CD4-positive, alpha-beta T cell treated with Interleukin-1 beta for 1 hour (primary cell): ENCODE data around the gene EVC.
"Not testable (repeated sequence)": the region's sequence is repeated elsewhere in the genome, so short reads cannot be mapped to it uniquely, and the experiment has no call there.

ENCODE experiments used
- DNase-seq, 2 donors: peaks; one replicate each; pipeline ENCODE4 v3.0.0-alpha.2; 2020 to 2022

Gene EVC

DNA sequence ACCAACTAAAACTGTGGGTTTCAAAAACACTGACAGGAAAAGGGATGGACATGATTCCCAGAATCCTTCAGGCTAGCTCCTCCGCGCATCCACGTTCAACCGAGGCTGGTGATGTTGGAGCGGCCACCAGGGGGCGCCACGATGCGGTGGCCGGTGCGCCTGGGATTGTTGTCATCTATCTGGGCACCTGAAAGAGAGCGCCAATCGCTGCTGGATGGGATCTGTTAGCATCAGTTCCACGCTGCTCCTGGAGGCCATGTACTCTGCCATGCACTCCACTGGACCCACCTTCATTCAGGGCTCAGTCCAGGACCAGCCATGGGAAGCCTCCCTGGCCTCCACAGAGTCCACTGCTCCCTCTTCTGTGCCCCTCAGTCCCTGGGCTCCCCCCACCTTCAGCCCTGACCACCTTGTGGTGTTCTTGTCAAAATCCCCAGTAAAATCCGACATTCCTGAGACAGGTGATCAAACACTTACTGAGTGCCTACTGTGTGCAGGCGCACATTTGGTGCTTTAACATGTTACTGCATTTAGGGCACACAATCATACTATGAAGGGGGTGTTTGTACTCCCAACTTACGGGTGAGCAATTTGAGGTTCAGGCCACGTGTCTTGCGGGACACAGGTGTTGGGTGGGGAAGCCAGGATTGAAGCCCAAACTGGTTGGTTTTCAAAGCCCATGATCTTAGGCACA lies 110.8 kb downstream of the EVC start:
- DNase-seq = no peak

DNA sequence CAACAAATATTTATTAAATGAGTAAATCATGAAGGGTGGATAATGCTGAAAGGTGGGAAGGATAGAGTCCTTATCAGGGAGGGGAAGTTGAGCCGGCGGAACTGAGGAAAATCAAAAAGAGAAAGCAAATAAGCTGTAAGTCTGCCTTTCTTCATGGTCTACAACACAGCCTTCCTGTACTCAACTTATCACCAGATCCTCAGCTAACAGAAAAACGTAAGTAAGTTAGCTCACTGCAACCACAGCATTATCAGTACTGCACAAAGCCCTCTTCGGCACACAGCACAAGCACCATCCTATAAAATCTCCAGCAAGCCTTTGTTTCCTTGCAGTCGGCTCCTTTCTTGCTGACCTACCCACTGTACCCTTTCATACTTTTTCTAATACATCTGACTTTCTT lies 111.6 kb downstream of the EVC start:
- no peak for DNase-seq

- DNase-seq = no peak
These were observed 112.7 kb downstream of the EVC start for GRCh38 chr4:5823542-5824211.

GRCh38 chr4:5824227-5824626 lies 113.2 kb downstream of the EVC start:
- no peak for DNase-seq

DNA sequence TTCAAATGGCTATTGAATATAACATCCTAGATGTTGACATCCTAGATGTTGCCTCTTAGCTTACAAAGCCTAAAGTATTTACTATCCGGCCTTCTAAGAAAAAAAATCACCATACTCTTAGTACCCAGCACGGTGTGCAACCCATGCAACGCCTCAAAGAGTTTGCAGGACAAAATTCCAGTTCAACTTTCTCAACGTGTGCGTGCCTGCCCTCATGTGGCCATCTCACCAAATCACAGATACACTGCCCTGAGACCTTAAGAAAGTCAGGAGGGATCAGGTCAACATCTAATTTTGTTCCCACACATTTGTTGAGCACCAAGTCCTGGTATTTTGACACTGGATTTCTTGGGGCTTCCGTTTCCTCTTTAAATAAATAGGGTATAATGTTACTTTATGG lies 113.6 kb downstream of the EVC start:
- DNase-seq = no peak

DNA sequence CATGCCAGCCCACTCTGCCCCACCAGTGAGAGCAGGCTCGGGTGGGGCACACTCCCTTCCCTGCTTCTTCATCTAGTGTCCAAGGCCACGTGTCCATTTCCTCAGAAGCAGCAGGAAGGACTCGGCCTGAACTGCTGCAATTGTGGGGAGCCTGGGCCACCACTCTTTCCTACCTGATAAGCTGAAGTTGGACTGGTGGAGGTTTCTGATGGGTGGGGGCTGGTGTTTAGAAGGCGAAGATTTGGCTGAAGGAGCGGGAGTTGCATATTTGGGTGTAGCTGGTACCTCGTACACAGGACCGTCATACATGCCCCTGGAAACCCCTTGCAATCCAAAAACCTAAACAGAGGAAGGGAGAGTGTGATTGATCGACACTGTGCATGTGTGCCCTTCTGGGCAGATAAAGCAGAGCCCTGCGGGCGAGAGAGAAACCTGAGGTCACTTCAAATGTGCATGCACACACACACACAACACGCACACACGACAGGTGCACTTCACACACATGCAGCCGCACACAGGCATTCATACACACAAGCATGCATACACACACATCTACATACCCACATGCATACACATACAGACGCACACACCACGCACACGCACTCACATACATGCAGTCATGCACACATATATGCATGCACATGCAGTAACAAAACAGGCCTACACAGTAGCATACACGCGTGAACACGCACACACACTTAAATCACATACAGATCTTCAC lies 114.5 kb downstream of the EVC start:
- no peak for DNase-seq

DNA sequence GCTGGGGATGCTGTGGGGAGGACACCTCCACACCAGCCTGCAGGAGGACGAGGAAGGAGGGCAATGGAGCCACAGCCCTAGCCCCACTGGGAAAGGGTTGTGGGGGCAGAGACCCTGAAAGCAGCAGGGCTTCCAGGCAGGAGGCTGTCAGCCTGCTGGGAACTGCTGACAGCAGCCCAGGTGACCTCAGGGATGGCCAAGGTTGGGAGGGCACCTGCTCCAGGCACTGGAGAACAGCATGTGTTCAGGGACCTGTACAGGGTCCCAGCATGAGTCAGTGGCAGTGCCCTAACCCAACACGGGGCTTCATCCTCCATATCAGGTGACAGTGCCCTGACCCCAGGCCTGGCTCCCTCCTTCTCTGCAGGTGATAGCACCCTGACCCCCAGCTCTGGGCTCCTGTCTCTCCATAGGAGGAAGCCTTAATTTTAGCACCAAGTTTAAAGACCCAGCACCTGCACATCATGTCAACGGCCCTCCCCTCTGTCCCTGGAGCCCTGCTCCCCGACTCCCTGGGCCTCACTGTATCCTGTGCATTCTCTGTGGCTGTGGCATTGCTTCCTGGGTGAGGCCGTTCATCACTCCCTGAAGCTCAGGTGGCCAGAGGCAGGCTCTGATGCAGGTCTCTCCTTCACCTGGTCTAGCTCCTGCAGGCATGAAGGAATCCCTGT lies 115.6 kb downstream of the EVC start:
- DNase-seq = no peak

- DNase-seq = no peak
These were observed 116.4 kb downstream of the EVC start for GRCh38 chr4:5827108-5828004.

DNA sequence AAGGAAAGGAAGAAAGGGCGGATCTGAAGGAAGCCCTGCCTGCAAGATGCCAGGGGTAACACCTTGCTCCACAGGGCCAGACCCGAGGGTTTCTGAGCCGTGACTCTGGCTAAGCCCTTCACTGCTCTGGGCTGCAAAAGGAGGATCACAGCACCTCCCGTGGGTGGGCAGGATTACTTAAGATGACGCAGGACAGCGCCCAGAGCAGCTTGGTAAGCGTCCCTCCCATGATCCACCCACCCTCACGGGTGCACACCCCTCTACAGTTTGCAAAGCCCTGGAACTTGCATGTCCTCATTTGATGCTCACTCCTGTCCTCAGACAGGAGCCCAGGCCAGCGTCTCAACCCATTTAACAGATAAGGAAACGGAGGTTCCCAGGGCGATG lies 117.0 kb downstream of the EVC start:
- DNase-seq = no peak

DNA sequence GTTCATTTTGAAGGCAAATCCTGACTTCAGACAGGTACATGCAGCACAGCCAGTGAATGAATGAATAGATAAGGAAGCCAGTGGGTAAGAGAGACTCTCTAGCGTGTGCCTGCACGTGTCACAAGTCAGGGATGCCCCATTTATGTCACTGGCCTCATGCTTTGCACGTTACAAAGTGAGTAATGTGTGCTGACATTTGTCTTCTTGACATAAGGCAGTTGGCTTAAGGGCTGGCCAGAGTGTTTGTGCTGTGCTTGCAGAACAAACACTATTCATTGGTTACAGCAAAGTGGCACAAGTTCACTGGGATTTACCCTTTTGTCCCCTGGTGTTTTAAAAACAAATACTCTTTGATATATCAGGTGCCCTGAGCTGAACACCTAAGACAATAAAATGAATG lies 125.9 kb downstream of the EVC start:
- no peak for DNase-seq

GRCh38 chr4:5837483-5837882 lies 126.5 kb downstream of the EVC start:
- not testable (repeated sequence) for DNase-seq

DNA sequence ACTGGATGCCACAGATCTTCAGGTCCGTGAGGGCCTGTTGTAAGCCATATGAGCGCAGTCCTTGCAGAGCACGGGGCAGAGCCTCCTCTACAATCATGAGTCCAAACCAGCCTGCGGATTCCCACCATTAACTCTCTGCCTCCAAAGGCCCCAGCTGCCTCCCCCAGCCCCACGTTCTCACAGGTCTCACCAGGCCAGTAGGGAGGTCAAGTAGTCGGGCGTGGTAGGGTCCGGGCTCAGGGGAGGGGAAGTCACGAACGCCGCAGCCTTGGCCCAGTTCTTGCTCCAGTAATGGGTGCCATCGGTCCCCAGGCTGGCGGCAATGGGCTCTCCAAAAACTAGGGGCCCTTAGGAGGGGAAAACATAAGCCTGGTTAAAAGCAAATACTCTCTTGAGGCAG lies 128.3 kb downstream of the EVC start:
- DNase-seq = no peak

DNA sequence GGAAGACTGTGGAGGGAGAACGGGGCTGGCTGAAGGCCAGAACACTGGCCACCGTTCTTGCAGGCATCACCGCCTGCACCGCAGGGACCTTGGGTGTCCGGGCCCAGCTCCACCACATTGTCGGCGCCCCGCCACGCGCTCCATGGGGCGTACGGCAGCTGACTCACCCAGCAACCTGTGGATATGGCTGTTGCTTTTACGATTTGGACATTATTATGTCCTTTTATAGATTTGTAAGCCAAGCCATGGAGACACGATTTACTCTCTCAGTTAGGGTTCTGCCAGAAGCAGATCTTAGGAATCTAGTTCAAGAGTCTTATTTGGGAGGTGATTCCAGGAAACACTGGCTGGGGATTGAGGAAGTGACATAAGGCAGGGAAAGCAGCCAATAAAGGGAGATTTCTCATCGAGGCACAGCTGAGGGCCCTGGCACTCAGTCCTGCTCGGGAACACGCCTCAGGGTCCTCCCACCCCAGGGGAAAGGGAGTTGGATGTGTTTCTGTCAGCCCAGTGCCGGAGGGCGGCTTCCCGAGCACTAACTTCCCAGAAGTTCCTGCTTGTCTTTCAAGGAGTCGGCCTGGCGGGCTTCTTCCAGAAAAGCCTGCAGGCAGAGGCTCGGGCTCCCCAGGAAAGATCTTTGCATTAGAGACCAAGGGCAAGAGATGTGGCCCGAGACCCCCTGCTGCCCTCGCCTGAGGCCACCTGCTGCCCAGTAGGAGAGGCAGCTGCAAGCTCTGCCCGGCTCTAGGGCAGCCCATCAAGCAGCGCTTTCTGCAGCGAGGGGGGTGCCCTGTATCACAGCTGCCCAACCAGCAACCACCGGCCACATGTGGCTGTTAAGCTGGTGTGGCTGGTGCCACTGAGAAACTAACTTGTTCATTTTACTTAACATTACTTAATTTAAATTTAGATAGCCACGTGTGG lies 129.0 kb downstream of the EVC start:
- DNase-seq = no peak

DNA sequence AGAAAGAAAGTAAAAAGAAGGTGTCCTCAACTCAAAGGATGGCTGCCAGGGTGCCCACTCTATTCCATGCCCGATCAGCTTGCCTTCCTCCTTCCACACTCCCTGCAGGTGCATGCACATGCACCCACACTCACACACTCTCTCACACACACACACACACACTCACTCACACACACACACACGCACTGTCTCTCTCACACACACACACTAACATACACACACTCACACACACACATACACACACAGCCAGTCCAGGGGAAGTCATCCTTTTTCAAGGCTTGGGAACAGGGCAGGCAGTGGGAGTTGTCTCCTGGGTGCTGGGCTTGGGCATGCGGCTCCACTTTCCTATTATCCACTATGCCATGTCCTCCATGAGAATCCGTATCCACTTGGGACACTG lies 131.5 kb downstream of the EVC start:
- no peak for DNase-seq

DNA sequence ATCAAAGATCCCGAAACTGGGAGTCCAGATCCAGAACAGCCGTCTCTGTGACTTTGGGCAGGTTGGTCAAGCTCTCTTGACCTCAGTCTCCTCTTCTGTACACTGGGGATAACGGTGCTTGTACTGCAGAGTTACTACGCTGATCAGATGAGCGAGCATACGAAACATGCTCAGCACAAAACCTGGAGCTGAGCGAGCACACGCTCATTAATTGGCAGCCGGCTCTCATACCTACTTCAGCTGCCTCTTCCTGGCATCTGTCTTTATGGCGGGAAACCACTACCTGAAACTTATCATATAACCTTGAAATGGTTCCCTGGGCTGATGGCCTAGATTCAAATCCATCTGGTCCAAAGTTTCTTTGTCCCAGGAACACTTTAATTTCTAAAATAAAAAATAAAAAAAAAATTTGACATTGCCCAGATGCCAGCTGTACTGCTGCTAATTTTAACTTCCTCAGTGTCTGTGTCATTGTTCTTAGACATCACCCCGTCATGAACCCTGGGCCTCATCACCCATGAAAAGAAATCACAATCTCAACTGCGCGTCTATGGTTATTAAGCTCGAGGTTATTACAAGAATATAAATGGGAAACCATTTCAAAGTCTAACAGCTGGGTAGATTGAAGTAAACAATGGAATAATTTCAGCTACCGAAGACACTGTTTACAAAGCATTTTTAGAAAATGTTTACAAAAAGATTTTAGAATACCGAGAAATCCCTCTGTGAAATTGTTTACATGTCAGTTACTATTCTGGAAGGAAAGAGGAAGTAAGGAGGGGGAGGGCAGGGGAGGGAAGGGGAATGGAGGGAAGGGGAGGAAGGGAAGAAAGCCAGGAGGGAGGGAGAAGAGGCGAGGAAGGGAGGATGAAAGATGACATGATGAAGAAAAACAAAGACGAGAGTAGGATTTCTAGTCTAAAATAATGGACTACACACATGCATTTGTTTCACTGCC lies 132.9 kb downstream of the EVC start:
- no peak for DNase-seq

DNA sequence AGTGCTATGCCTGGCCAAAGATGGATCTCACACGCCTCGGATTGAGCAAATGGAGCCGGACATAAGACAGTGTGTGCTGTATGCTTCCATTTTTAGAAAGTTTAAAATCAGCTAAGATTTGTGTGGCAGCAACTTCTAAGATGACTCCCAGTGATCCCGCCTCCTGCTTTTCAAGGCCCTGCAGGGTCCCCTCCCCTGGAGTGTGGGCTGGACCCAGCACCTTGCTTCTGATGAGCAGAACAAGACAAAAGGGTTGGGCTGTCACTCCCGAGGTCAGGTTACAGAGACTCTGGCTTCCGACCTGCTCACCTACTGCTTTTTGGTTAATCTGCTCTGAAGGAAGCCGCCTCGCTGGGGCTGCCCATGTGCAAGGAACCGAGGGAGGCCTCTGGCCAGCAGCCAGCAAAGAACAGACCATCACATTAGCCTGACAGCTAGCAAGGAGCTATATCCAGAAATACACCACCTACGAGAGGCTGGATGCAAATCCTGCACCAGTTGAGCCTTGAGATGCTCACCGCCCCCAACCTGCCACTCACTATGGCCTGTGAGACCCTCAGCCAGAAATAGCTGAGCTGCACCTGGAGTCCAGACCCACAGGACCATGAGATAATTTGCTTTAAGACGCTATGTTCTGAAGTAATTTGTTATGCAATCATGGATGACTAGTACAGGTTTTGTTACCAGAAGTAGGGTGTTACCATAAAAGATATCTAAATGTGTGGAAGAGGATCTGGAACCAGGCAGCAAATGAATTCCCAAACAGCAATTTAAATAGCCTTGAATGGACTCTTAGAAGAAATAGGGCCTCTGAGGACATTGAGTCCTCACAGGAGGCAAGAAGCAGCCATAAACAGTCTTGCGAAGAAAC lies 134.3 kb downstream of the EVC start:
- DNase-seq = no peak

DNA sequence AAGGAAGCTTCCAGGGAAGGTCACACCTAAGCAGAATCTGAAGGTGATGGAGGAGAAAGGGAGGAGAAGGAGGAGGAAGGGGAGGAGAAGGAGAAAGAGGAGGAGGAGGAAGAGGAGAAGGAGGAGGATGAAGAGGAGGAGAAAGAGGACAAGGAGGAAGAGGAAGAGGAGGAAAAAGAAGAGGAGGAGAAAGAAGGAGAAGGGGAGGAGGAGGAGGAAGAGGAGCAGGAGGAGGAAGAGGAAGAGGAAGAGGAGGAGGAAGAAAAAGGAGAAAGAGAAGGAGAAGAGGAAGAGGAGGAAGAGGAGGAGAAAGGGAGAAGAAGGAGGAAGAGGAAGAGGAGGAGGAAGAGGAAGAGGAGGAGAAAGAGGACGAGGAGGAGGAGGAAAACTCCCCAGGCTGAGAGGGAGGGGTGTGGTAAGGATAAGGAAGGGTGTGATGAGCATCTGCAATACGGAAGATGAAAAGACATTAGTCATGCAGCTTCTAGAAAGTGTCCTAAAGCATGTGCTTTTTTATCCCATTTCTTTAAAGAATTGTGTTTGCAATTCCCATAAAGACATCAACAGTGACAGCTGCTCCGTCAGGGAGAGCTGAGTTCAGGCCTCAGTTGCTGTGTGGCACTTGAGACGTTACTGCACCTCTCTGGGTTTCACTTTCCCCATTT lies 140.8 kb downstream of the EVC start:
- no peak for DNase-seq

DNA sequence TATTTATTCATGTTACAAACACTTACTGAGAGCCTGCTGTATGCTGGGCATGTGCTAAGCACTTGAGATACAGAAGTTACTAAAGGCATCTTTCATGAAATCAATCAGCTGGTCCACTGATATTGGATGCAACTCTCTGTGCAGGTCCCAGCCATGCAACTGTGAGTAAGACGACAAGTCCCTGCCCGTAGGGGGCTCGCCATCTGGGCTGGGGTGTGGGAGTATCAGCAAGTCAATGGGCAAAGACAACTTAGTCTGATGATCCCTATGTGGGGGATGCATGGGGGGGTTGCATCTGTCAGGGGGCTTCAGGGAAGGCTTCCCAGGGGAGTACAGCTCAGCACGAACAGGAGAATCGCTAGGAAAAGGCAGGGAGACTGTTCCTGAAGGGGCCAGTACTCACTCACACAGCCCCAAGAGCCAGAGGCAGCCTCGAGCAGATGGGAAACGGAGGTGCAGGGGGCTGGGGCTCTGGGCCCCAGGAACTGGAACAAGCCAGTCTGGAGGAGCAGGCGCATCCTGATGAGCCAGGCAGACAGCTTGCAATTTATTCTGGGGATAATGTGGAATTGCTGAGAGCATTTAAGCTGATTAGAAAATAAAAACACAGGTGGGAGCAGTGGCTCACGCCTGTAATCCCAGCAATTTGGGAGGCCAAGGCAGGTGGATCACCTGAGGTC lies 141.7 kb downstream of the EVC start:
- DNase-seq = no peak
